NCI-H345 treated with DMSO at 0.1 percent for 48 hours (cell line): ENCODE data around the gene KCNJ4.
"Not testable (repeated sequence)": the region's sequence is repeated elsewhere in the genome, so short reads cannot be mapped to it uniquely, and the experiment has no call there.

Experiments used
- DNase-seq: peaks from one replicate; lab custom pipeline; 2025; ENCODE audit not compliant: unreplicated experiment; lab: John Stamatoyannopoulos, UW

The KCNJ4 gene

DNA sequence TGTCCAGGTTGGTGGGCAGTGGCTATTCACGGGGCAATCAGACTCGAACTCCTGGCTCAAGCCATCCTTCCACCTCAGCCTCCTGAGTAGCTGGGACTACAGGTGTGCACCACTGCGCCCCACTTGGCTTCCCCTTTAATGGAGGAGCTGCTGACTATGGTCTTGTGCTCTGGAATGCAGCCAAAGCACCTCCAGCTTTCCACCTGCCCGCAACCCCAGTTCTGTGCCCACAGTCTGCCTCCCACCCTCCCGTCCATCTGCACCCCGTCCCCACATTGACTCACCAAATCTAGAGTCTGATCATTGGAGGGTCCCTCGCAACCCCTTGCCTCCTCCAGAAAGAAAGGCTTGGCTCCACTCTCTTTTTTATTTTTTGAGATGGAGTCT, 41.0 kb downstream of the KCNJ4 start:
- DNase-seq: no peak

DNA sequence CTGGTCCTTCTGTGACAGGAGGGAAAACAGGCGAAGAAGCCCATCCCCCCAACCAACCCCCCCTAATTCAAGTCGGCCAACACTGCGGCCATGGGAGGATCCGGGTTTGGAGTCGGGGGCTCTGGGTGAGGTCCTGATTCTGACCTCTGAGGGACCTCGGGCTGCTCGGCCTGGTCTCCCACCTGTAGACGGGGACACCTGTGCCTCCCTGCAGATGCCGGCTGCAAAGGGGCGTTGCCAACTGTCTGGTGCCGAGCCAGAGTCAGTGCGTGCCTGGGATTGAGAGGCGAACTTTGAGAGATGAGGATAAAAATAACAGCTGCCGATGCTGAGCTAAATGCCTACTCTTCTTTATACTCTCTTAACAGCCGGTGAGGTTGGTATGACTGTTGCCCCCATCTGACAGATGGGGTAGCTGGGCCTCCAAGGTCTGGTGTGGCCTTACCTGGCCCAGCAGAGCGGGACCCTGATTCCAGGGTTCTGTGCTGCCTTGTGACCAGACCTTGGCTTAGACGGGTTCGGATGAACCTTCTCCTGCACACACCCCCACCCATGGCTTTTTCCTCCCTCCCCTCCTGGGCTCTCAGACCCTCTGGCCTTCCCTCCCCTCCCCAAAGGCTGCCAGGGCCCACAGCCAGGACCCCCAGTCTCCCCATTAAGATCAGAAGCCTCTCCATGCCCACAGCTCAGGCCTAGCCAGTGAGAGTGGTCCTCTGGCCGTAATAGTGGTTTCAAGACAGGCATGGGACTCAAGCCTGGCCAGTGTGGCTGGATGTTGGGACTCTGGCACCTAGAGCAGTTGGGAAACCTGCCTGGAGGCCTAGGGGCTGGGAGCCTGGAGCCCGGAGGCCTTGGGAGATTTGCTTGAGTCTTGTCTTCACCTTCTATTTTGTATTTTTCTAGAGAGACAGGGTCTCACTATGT, 41.7 kb downstream of the KCNJ4 start:
- peak; percentile 68 for DNase-seq

GRCh38 chr22:38412435-38413084, 42.4 kb downstream of the KCNJ4 start:
- no peak for DNase-seq

- DNase-seq: no peak
Observed at GRCh38 chr22:38411016-38411415, 44.0 kb downstream of the KCNJ4 start.

GRCh38 chr22:38409916-38410315, 45.1 kb downstream of the KCNJ4 start:
- DNase-seq: not testable (repeated sequence)

GRCh38 chr22:38406617-38407016, 48.4 kb downstream of the KCNJ4 start:
- no peak for DNase-seq

GRCh38 chr22:38404419-38404818, 50.6 kb downstream of the KCNJ4 start:
- no peak for DNase-seq

DNA sequence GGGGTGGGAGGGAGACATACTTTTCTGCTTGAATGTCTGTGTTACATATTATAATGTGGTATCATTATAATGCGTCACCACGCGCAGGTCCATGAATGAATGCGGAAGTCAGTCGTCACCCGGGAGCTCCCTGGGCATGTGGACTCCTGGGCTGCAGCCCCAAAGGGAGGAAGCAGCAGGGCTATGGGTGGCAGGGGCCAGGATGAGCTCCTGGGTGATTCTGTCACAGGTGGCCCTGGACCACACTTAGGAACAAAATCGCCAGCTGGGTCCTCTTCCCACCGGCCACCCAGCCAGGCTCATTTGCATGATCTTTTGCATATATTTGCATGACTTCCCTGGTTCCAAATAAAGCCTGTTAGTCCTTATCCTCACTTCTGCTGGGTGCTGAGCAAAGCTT, 51.2 kb downstream of the KCNJ4 start:
- no peak for DNase-seq

DNA sequence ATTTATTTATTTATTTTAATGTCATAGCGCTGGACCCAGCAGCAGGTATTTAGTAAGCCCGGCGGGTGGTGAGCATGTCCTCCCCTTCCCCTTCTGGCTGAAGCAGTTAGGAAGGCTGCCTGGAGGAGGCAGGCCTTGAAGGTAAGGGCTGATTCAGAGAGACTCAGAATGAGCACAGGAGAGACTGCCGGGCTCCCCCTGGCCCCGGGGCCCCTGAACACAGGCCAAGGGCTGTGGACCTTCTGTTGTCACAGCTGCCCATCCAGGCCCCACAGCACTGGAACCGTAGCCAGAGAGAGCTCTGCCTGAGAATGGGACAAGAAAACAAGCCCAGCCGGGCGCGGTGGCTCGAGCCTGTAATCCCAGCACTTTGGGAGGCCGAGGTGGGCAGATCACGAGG, 52.8 kb downstream of the KCNJ4 start:
- DNase-seq: no peak

GRCh38 chr22:38401336-38402084, 53.5 kb downstream of the KCNJ4 start:
- DNase-seq: peak; percentile 60

DNA sequence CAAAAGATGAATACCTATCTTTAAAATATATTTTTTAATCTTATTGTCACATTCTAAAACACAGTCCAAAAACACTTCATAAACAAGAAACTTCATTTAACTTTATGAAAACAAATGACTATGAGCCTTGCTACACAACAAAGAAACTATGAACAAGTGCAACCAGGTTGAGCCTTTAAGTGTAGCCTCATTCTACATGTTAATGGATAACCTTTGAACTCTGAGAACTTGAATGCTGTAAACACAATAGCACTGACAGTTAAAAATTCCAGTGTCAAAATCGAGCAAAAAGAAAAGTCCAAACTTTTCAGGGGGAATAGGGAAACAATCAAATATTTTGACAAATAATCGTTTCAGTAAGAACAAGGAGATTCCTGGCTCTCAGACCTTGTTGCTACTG, 54.7 kb downstream of the KCNJ4 start:
- DNase-seq: not testable (repeated sequence)

- peak; percentile 41 for DNase-seq
Observed at GRCh38 chr22:38398609-38399461, 56.2 kb downstream of the KCNJ4 start.

GRCh38 chr22:38398181-38398608, 56.8 kb downstream of the KCNJ4 start:
- DNase-seq: not testable (repeated sequence)

DNA sequence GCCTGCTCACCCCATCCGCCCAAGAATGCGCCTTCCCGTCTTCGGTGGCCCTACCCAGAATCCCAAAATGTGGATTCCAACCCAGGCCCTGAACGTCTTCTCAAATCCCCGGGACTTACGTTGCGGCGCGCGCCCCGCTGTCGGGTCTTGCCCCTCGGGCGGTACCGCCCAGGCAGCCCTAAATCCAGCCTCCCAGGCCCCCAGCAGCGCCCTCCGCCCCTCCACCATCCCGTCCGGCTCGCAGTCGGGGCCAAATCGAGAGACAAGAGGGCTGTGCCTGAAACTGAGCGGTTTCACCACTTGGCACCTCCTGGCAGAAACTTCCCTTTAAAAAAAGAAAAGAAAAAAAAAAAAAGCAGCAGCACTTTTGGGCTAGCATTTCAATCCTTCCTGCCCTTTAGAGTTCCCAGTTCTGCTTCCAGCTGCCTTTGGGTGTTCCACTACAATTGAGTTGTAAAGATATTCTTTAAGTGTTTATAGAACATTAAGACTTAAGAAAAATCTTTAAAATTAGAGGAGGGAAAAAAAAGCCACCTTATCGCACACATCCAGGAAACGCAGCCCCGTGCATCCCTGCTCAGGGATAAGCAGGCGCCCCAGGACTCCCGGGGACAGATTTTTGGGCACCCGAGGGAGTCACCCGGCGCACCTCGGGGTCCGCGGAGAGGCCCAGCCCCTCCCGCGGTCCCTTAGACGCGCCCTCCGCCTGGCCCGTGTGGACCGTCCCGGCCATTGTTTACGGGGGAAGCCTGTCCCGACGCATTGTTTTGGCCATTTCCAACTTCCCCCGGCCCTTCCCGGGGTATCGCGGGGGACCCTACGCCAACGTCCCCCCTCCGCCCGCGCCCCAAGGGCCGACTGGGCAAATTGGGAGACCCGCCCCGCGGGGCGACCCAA, 57.6 kb downstream of the KCNJ4 start:
- no peak for DNase-seq

DNA sequence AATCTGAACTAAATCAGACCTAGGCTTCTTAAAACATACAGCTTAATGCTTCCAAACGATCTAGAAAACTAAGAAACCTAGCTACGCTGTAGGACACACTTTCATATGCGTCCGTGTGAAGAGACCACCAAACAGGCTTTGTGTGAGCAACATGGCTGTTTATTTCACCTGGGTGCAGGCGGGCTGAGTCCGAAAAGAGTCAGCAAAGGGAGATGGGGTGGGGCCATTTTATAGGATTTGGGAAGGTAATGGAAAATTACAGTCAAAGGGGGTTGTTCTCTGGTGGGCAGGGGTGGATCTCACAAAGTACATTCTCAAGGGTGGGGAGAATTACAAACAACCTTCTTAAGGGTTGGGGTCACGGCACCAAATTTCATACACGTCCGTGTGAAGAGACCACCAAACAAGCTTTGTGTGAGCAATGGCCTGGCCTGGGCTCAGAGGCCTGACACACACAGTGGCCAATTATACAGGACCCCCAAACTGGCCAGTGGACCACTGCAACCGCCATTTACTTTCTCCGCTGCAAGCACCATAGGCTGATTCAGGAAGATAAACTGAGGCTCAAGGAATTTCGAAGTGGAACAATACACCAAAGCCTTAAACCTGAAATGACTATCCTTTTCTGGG, 58.4 kb downstream of the KCNJ4 start:
- not testable (repeated sequence) for DNase-seq

DNA sequence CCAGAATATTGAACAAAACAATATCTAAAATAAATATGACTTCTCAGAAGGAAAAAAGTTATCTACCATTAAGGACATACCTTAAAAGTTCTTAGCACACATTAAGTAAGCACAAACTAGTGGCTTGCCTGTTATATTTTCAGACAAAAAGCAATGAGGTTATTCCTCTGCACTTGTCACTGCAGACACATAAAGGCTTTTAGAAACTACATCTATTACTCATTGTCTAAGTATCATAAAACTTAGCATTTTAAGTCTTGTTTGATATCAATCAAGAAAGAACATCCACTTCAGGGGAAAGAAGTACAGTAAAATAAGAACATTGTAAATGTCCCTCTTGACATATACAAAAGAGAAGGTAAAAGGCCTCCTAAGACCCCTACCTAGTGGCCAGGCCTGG, 59.1 kb downstream of the KCNJ4 start:
- not testable (repeated sequence) for DNase-seq

GRCh38 chr22:38394929-38395624, 59.9 kb downstream of the KCNJ4 start:
- not testable (repeated sequence) for DNase-seq

- not testable (repeated sequence) for DNase-seq
Observed at GRCh38 chr22:38389428-38389818, 65.6 kb downstream of the KCNJ4 start.
